NCI-H187 (cell line): ENCODE data around the gene CPLX3.
"Not testable (repeated sequence)": the region's sequence is repeated elsewhere in the genome, so short reads cannot be mapped to it uniquely, and the experiment has no call there.

Experiments
- DNase-seq, 2 experiments: peaks; one replicate each; lab custom pipeline; 2025; lab: John Stamatoyannopoulos, UW

Gene CPLX3, protein sequence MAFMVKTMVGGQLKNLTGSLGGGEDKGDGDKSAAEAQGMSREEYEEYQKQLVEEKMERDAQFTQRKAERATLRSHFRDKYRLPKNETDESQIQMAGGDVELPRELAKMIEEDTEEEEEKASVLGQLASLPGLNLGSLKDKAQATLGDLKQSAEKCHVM

DNA sequence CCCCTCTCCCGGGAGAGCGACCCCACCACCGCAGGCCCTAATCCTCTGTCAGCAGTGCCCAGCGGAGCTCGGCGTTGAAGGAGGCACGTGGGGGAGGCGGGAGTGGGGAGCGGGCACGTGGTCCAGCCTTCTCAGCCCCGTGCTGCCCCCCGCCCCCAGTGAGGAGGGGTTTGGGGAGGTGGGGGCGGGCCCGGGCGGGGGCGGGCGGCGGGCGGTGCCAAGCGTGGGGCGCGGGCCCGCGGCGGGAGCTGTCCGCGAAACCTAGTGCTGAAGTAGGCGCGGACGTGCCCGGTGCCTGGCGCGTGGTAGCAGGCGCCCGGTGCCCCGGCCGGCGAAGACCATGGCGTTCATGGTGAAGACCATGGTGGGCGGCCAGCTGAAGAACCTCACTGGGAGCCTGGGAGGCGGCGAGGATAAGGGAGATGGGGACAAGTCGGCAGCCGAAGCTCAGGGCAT is at the start of gene CPLX3:
Gene CPLX3, plus strand, starts transcription at position 264 of the 456 bp plus-strand sequence. Its CDS starts 77 bp downstream, at position 341.
- DNase-seq, result no peak

GRCh38 chr15:74776821-74777768 is 49.3 kb upstream of the CPLX3 start:
- DNase-seq, result no peak

DNA sequence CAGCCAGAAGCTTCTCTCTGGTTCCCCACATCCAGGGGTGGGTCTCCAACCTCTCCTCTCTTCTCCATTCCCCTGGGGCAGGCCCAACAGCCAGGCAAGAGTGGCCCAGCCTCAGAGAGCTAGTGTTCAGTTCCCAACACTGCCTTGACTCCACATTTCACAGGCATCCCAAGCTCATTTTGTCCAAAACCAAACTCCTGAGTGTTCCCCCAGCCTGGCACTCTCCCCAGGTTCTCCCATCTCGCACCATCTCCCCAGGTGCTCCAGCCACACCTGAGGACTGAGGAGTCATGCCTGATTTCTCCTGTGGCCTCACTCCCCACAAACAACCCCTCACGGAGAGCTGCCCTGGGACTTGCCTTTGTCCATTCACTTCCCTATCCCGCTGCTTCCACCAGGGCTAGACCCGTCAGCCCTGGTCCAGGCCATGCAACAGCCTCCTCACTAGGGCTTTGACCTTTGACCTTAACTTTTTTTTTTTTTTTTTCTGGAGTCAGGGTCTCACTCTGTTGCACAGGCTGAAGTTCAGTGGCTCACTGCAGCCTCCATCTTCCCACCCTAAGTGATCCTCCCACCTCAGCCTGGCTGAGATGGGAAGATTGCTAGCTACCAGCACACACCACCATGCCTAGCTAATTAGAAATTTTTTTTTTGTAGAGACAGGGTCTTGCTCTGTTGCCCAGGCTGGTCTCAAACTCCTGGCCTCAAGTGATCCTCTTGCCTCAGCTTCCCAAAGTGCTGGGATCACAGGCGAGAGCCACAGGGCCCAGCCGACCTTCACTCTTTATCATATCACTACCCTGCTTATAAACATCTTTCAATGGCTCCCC is 48.4 kb upstream of the CPLX3 start:
- DNase-seq, result no peak

DNA sequence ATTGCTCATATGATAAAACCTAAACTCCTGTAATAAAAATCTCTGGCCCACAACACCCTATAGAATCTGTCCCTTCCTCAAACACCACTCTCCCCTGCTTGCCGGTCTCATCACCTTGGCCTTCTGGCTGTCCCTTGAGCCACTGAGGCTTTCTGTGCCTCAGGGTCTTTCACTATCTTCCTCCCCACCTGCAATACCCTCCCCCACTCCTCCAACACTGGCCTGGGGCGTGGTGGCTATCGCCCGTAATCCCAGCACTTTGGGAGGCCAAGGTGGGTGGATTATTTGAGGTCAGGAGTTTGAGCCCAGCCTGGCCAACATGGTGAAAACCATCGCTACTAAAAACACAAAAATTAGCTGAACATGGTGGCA is 47.8 kb upstream of the CPLX3 start:
- DNase-seq, result no peak

DNA sequence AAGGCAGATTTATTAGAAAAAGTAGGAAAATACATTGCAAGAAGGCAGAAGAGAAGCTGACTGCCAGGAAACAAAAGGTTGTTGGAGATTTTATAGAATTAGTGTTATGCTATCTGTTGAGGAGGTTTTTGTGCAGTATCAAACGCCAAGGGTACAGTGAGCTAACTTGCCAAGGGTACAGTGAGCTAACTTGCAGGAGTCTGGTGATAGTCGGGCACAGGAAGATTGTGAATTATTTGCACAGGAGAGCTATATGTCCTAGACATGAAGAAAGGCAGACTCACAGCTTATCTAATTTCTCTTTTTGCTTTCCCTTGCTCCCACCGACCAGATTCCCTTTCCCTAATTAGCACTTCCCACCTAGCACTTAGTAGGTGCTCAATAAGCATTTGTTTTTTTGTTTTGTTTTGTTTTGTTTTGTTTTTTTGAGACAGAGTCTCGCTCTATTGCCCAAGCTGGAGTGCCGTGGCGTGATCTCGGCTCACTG is 47.2 kb upstream of the CPLX3 start:
- DNase-seq, result no peak

- no peak for DNase-seq
These were observed 45.6 kb upstream of the CPLX3 start for GRCh38 chr15:74780523-74781430.

GRCh38 chr15:74781431-74782258 is 44.8 kb upstream of the CPLX3 start, which contains the start of gene CSK:
CSK (plus strand) TSS chr15:74782080; CDS start chr15:74798298, 16,218 bp downstream.
- peak in 1 of 2 experiments; percentile 52 for DNase-seq

DNA sequence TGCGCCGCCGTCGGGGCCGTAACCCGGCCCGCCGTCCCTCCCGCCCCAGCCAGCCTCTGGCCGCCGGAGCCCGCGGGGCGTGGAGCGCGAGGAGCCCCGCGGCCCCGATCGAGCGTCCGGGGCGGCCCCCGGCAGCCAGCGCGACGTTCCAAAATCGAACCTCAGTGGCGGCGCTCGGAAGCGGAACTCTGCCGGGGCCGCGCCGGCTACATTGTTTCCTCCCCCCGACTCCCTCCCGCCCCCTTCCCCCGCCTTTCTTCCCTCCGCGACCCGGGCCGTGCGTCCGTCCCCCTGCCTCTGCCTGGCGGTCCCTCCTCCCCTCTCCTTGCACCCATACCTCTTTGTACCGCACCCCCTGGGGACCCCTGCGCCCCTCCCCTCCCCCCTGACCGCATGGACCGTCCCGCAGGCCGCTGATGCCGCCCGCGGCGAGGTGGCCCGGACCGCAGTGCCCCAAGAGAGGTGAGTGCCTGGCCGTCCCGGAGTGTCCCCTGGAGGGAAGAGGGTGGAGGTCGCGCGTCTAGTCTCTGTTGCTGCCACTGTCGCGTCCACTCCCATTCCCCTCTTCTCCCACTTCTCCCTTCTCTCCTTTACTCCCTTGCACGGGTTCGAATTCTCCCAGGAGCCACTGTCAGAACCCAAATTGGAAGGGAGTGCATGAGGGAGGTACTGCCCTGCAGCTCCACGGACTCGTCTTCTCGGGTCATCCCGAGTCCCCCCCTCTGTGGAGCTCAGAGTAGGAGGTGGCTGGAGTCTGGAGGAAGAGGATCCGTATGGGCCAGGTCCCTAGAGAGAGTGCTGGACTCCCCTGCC is 44.0 kb upstream of the CPLX3 start:
- DNase-seq, result no peak

GRCh38 chr15:74783072-74783807 is 43.2 kb upstream of the CPLX3 start:
- DNase-seq, result no peak

DNA sequence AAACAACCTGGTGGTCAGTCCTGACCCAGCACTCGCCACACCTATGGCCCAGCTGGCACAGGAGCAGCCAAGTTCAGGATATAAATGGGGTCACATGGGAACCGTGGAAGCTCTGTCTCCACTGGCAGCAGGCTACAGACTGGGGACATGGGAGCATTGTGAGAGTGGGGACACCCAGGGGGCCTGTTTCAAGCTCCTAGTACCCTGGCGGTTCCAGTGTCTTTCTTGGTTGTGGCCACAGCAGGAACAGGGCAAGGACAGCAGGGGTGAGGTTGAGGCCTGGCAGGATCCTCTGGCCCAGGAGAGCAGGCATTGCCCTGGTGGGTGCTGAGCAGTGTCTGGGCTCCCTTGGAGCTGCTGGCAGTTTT is 42.6 kb upstream of the CPLX3 start:
- DNase-seq, result no peak

DNA sequence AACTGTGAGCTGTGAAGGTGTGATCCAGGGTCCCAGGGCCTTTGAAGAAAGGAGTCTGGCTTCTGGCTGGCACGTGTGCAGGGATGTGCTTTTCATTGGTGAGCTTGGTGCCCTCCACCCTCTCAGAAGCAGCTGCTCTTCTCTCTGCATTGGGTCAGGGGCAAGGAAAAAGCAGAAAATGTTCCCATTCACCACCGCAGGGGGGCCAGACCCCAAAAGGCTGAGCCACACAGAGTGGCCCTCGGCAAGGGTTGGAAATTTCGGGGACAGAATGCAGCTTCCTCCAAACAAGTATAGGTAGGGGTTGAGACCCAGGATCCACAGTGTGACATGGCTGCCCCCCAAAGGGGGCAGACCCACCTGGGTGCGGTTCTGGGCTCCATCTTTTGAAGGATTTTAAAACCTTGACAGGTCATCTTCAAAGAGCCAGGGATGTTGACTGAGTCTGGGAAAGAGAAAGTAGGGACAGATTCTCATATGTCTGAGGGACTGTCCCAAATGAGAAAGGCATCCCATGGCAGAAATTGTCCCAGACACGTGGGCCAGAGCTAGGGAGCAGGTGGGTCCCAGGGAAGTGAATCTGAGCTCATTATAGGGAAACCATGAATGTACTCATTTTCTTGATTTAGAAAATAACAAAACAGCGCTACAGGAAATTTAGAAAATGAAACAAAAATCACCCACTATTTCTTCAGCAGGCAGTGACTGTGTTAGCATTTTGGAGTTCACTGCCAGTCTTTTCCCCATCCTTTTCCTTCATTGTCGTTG is 41.8 kb upstream of the CPLX3 start:
- no peak for DNase-seq

GRCh38 chr15:74785194-74786032 is 41.0 kb upstream of the CPLX3 start:
- DNase-seq, result no peak

DNA sequence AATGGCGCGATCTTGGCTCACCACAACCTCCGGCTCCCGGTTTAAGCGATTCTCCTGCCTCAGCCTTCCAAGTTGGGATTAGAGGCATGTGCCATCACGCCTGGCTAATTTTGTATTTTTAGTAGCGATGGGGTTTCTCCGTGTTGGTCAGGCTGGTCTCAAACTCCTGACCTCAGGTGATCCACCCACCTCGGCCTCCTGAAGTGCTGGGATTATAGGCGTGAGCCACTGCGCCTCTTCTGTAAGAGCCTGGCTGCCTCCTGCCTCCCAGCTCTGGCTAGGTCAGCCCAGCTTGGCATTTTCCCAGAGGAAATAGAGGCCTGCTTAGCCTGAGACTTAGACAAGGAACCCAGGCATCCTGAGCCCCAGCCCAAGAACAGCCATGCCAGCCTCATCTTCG is 40.3 kb upstream of the CPLX3 start:
- not testable (repeated sequence) for DNase-seq

DNA sequence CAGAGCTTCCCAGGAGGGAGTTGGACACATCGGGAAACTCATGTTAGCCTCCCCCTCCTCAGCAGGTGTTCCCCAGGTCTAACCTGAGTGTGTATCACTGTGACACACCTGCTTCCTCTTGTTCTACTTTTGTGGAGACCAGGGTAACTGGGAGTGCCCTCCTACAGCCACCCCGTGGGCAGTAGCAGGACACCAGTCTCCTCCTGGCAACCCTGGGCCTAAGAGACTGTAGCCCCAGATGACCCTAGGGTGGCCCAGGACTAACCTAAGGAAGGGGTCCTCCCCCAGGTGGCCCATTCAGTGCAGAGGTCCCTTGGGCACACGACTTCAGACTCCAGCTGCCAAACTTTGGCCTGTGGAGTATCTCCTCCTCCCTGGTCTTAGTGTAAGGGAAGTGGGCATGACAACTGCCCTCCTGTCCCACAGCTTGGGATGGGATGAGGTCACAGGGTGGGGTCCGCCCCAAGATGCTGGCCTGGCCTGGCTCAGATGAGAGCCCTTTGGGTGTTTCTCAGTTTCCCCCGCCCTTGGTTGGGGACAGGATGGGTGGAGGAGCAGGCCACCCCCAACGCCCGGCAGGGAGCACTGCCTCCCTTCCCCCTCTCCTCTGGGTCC is 39.8 kb upstream of the CPLX3 start:
- DNase-seq, result no peak

DNA sequence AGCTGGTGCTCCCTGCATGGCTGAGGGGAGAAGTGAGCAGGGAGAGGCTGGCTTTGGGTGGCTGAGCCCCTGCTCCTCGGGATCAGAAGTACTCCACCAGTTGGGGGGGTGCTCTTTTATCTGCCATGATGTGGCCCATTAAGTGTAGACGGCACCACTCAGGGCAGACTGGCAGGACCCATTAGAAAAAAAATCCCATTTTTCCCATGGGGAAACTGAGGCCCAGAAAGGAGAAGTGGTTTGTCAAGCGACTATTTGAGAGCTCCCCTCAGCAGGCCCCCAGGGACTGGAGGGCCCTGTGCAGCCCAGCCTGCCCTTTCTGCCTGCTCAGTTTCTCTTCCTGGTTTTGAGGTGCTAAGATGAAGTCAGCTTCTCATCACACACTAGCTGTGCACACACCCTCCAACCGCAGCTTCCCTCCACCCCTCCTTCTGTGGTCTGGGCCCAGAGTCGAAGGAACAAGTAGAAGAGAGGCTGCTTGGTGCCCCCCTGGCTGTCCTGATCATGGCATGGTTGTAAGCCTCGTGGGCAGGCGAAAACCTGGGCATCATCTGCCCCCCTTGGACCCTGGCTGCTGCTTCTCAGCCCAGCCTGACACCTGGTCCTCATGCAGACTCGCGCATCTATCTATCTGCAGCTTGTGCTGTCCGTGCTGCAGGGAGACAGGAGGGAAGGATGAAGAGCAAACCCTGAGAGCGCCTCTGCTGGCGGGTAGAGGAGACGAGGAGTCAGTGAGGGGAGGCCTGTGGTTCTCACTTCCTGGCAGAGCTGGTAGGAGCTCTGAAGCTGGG is 39.0 kb upstream of the CPLX3 start:
- DNase-seq, result no peak
